Measurements from ENCODE around the gene GP2. TPM values are rescaled to one million over a fixed set of nuclear protein-coding genes. Genes with fewer than 3 reads are reported as not detected.

GP2 gene
- total and polyA plus RNA-seq, 2 donors (not counting 3 experiments of a cell fraction or from before 2014, with no cell fraction given), result not detected

DNA sequence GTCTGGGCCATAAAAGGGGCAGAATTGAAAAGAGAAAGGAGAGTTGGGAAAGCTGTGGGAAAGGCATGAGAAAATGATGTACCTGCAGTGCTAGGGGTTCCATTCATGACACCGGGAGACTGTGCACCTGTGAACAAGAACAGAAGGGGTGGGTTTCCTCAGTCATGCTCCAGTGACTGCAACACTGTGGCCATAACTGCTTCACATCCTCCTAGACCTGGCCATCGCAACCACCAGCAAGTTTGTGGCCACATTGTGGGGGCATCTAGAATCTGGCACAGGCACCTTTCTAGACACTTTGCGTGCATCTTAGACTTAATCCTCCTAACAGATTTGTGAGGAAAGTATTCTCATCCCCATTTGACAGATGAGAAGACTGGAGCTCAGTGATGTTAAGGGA lies 12.7 kb downstream of the GP2 start:
- H3K4me3 ChIP-seq (replicated peaks in 1 of 3; ENCODE audit: insufficient read depth in 1 of 3, low read depth in 1 of 3, low read length in 3 of 3), result no peak overlapping the region
- no TSS peak for BruUV-seq (replicated peaks)
- no peak overlapping the region for H3K4me2 ChIP-seq (ENCODE audit: insufficient read depth, low read length)
- H3K27ac ChIP-seq (ENCODE audit: insufficient read depth, low read depth, low read length), result no peak overlapping the region
- intact Hi-C loops (cut with micrococcal nuclease) (no loop called here), dilution Hi-C loops (cut with MboI; ENCODE audit: extremely low pct_ligation_motif_present, low sequenced_read_pairs) (no loop called here)
- no peak for TF ChIP-seq MAX (IDR thresholded peaks at IDR 0.05; ENCODE audit: insufficient read depth, insufficient read length)
- no peak for TF ChIP-seq GATA2 (IDR thresholded peaks at IDR 0.05; ENCODE audit: insufficient read depth, insufficient read length, low read depth, low read length)
- TF ChIP-seq, protein P1, sequence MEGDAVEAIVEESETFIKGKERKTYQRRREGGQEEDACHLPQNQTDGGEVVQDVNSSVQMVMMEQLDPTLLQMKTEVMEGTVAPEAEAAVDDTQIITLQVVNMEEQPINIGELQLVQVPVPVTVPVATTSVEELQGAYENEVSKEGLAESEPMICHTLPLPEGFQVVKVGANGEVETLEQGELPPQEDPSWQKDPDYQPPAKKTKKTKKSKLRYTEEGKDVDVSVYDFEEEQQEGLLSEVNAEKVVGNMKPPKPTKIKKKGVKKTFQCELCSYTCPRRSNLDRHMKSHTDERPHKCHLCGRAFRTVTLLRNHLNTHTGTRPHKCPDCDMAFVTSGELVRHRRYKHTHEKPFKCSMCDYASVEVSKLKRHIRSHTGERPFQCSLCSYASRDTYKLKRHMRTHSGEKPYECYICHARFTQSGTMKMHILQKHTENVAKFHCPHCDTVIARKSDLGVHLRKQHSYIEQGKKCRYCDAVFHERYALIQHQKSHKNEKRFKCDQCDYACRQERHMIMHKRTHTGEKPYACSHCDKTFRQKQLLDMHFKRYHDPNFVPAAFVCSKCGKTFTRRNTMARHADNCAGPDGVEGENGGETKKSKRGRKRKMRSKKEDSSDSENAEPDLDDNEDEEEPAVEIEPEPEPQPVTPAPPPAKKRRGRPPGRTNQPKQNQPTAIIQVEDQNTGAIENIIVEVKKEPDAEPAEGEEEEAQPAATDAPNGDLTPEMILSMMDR (IDR thresholded peaks at IDR 0.05; ENCODE audit: extremely low read depth in 1 of 2, insufficient read depth in 1 of 2, low read depth in 1 of 2, low read length in 2 of 2), result no peak
- no peak for TF ChIP-seq POLR2A (IDR thresholded peaks at IDR 0.05; ENCODE audit: low read depth, low read length)
- no peak for TF ChIP-seq FOS (IDR thresholded peaks at IDR 0.05; ENCODE audit: borderline replicate concordance, insufficient read depth, low read length)
- no peak for TF ChIP-seq JUN (IDR thresholded peaks at IDR 0.05; ENCODE audit: borderline replicate concordance, insufficient read depth, insufficient read length, low read depth)
- TF ChIP-seq MYC (IDR thresholded peaks at IDR 0.05; ENCODE audit: low read depth, low read length), result no peak
- no peak for TF ChIP-seq POLR2AphosphoS5 (IDR thresholded peaks at IDR 0.05; ENCODE audit: insufficient read depth, low read depth, low read length)
- TF ChIP-seq EZH2 (IDR thresholded peaks at IDR 0.05; ENCODE audit: borderline replicate concordance, low read depth, low read length, severe bottlenecking), result no peak
- no peaks in the 10 kb centered on the region for H3K36me3 ChIP-seq (ENCODE audit: control insufficient read depth in 2 of 2, extremely low read depth in 1 of 2, insufficient read depth in 2 of 2, low read length in 2 of 2)
- H3K4me1 ChIP-seq (ENCODE audit: control insufficient read depth, extremely low read depth, insufficient read depth, low read length), result no peaks in the 10 kb centered on the region
- H3K79me2 ChIP-seq (ENCODE audit: control insufficient read depth, insufficient read depth, low read length), result no peaks in the 10 kb centered on the region
- no peak overlapping the region for H2AFZ ChIP-seq (ENCODE audit: low read depth, low read length)
- H3K9me3 ChIP-seq (replicated peaks; ENCODE audit: control insufficient read depth, insufficient read depth, low read length), result no peaks in the 10 kb centered on the region
- FAIRE-seq (no peak), DNase-seq (ENCODE audit: low read depth, low spot score) (no peak)
- no peaks in the 10 kb centered on the region for H3K27me3 ChIP-seq (ENCODE audit: control insufficient read depth in 2 of 2, insufficient read depth in 2 of 2, low read length in 2 of 2)
- H3K9me1 ChIP-seq (replicated peaks; ENCODE audit: control insufficient read depth, extremely low read depth, insufficient read depth, low read length), result no peaks in the 10 kb centered on the region
- H3K9ac ChIP-seq (replicated peaks; ENCODE audit: extremely low read depth, insufficient read depth, low read length), result no peak overlapping the region
- H4K20me1 ChIP-seq (replicated peaks; ENCODE audit: control insufficient read depth, extremely low read depth, insufficient read depth, low read length), result no peaks in the 10 kb centered on the region
- POLR2A ChIA-PET, result no interaction called here
- CTCF ChIA-PET, result no interaction called here

Data from endothelial cell of umbilical vein (primary cell).